A549 (cell line): Measurements from ENCODE around the gene RPS10. TPM values are rescaled to one million over a fixed set of nuclear protein-coding genes. Genes with fewer than 3 reads are reported as not detected.
A peak's percentile ranks its signal among the peaks of the same experiment; 100 is the strongest.

Experiments
- ATAC-seq, 2 experiments: fragments of 200-7000 bp in 1 of 2; fragments of >200 bp in 1 of 2; cut with Nextera tagmentation in 1 of 2; cut with Tn5 transposase in 1 of 2; 3 replicates each; pipeline versions ENCODE4 v1.8.0 to v1.9.1; 2018 to 2020; ENCODE audit warnings: mild to moderate bottlenecking in 1 of 2, moderate library complexity in 1 of 2
- CTCF ChIA-PET: fragments of 300-600 bp; sonication (Branson Sonifier 250); formaldehyde crosslinking; extraction: SDS; loops from one replicate; lab custom pipeline; 2021; ENCODE audit warnings: antibody characterized with exemption, inconsistent platforms; lab: Yijun Ruan, JAX
- POLR2A ChIA-PET: fragments of 350-600 bp; formaldehyde crosslinking; extraction: SDS; loops from one replicate; lab custom pipeline; 2021; ENCODE audit warnings: antibody characterized with exemption, inconsistent platforms; lab: Yijun Ruan, JAX
- DNase-seq, 2 experiments: peaks; one replicate each; pipeline versions ENCODE4 v3.0.0 to v3.0.0-alpha.2; 2011 to 2016; ENCODE audit warnings: low read depth in 1 of 2, low spot score in 1 of 2
- FAIRE-seq: peaks from 2 replicates; lab custom pipeline; 2011; peaks lifted over from hg19 to GRCh38; lab: Jason Lieb, UNC
- H3K27ac ChIP-seq, 2 experiments: fragments of >200 bp; sonication (Bioruptor Twin); formaldehyde crosslinking; 3 replicates each; pipeline ENCODE4 v1.5.1; 2016 to 2017
- H3K4me1 ChIP-seq: fragments of >200 bp; sonication (Bioruptor Twin); formaldehyde crosslinking; 3 replicates; pipeline ENCODE4 v1.6.1; 2016
- H3K4me2 ChIP-seq: fragments of >200 bp; sonication (Bioruptor Twin); formaldehyde crosslinking; 3 replicates; pipeline ENCODE4 v1.6.1; 2016
- H3K4me3 ChIP-seq: fragments of >200 bp; sonication (Bioruptor Twin); formaldehyde crosslinking; 3 replicates; pipeline ENCODE4 v1.5.1; 2016
- H3K9me3 ChIP-seq: fragments of >200 bp; sonication (Bioruptor Twin); formaldehyde crosslinking; 3 replicates; pipeline ENCODE4 v1.6.1; 2016
- CBX8 ChIP-seq: fragments of 200-600 bp; sonication (generic); IDR thresholded peaks from 2 replicates; pipeline ENCODE4 v1.6.1; 2016
- ESRRA ChIP-seq: fragments of 150-350 bp; IDR thresholded peaks from 2 replicates; pipeline ENCODE4 v1.6.1; 2014; ENCODE audit warnings: mild to moderate bottlenecking, low read length, borderline replicate concordance
- FOXS1 ChIP-seq: fragments of 250-450 bp; sonication (Bioruptor Pico); IDR thresholded peaks from 2 replicates; pipeline ENCODE4 v1.5.0; 2020; ENCODE audit warnings: mild to moderate bottlenecking, moderate library complexity
- GATA3 ChIP-seq: IDR thresholded peaks from 2 replicates; pipeline ENCODE4 v1.6.1; 2012; ENCODE audit warnings: borderline replicate concordance
- HOXB13 ChIP-seq: fragments of 250-450 bp; sonication (Bioruptor Pico); IDR thresholded peaks from 2 replicates; pipeline ENCODE4 v1.5.0; 2020; ENCODE audit warnings: low read depth, mild to moderate bottlenecking, moderate library complexity
- JUNB ChIP-seq: fragments of >200 bp; sonication (Bioruptor Twin); formaldehyde crosslinking; IDR thresholded peaks from 2 replicates; pipeline ENCODE4 v1.6.1; 2016
- MYC ChIP-seq: IDR thresholded peaks from 2 replicates; pipeline ENCODE4 v1.6.1; 2012; ENCODE audit warnings: mild to moderate bottlenecking, inconsistent platforms, low read length, improper control_type of control experiment, borderline replicate concordance
- NPAS2 ChIP-seq: fragments of 250-450 bp; sonication (Bioruptor Pico); IDR thresholded peaks from 2 replicates; pipeline ENCODE4 v1.8.0; 2022; ENCODE audit warnings: mild to moderate bottlenecking, moderate library complexity, borderline replicate concordance
- PHF8 ChIP-seq: fragments of 200-600 bp; sonication (generic); IDR thresholded peaks from 2 replicates; pipeline ENCODE4 v1.6.1; 2016; ENCODE audit warnings: low read depth, mild to moderate bottlenecking, antibody characterized with exemption, moderate library complexity, borderline replicate concordance
- RAD21 ChIP-seq, 2 experiments: fragments of >200 bp in 1 of 2; sonication (Bioruptor Twin) in 1 of 2; formaldehyde crosslinking in 1 of 2; IDR thresholded peaks in 1 of 2; conservative IDR thresholded peaks in 1 of 2; 2 replicates in 1 of 2; 3 replicates in 1 of 2; pipeline ENCODE4 v1.6.1; 2012 to 2018; ENCODE audit warnings: inconsistent platforms in 1 of 2
- RNF2 ChIP-seq: fragments of 200-600 bp; sonication (generic); IDR thresholded peaks from 2 replicates; pipeline ENCODE4 v1.6.1; 2016; ENCODE audit warnings: low read depth, mild to moderate bottlenecking, antibody characterized with exemption, moderate library complexity, borderline replicate concordance
- SMC3 ChIP-seq: fragments of >200 bp; sonication (Bioruptor Twin); formaldehyde crosslinking; IDR thresholded peaks from 3 replicates; pipeline ENCODE4 v1.6.1; 2018; ENCODE audit warnings: inconsistent platforms
- WGBS: methylation state at CpG from one replicate; pipeline ENCODE4 v1.1.6; 2017; ENCODE audit errors: missing lambda C conversion rate; 5-methylcytosine and 5-hydroxymethylcytosine counted together
- polyA plus RNA-seq, 4 experiments: library from polyadenylated mRNA; depleted of rRNA in 3 of 4; stranded (reverse); fragments of >200 nt; fragmentation: RNase III in 1 of 4; extraction: RNeasy Plus Mini Kit Qiagen cat#74134 plus additional on column Dnase treatment in 1 of 4; gene quantifications; 2 replicates in 3 of 4; 3 replicates in 1 of 4; pipeline ENCODE4 v1.2.3, GENCODE V29; 2011 to 2017
- TF ChIP-seq, protein P1 (sequence below): IDR thresholded peaks from 2 replicates; pipeline ENCODE4 v1.6.1; 2012
- TF ChIP-seq, protein P2 (sequence below): fragments of >200 bp; sonication (Bioruptor Twin); formaldehyde crosslinking; IDR thresholded peaks from 2 replicates; pipeline ENCODE4 v1.6.1; 2016
- TF ChIP-seq, protein P3 (sequence below): IDR thresholded peaks from 2 replicates; pipeline ENCODE4 v1.6.1; 2012; ENCODE audit warnings: low read depth, borderline replicate concordance
- TF ChIP-seq, protein P4 (sequence below): fragments of >200 bp; sonication (Bioruptor Twin); formaldehyde crosslinking; IDR thresholded peaks from 3 replicates; pipeline ENCODE4 v1.5.1; 2016

The RPS10 gene
- polyA plus RNA-seq, 2 of the 4 experiments (the other 2 are of a cell fraction), result 1,532 to 1,783 TPM

DNA sequence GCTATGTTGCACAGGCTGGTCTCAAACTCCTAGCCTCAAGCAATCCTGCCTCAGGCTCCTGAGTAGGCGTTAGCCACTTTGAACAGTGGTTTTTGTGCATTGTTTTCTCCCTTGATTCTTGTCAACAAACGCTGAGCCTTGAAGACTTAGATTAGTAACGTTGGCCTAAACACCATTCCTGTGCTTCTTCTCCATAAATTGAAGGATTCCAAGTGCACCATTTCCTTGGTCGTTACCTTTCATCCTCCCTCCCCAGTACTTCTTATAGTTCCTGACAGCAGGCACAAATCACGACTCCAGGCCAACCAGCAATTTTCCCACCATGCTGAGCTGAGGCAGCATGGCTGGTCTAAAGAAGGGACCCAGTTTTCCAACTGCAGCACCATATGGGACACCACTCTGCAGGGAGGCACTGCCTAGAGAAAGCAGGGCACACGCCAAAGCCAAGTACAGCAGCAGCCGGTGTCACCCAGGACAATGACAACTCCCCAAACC, 8.9 kb downstream of the RPS10 start:
- ATAC-seq, result no peak
- FAIRE-seq, result no peak
- TF ChIP-seq, protein P1, sequence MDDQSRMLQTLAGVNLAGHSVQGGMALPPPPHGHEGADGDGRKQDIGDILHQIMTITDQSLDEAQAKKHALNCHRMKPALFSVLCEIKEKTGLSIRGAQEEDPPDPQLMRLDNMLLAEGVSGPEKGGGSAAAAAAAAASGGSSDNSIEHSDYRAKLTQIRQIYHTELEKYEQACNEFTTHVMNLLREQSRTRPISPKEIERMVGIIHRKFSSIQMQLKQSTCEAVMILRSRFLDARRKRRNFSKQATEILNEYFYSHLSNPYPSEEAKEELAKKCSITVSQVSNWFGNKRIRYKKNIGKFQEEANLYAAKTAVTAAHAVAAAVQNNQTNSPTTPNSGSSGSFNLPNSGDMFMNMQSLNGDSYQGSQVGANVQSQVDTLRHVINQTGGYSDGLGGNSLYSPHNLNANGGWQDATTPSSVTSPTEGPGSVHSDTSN, result no peak
- no peak for TF ChIP-seq CBX8
- no peak for TF ChIP-seq GATA3
- TF ChIP-seq, protein P2, sequence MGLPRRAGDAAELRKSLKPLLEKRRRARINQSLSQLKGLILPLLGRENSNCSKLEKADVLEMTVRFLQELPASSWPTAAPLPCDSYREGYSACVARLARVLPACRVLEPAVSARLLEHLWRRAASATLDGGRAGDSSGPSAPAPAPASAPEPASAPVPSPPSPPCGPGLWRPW, result no peak
- TF ChIP-seq, protein P3, sequence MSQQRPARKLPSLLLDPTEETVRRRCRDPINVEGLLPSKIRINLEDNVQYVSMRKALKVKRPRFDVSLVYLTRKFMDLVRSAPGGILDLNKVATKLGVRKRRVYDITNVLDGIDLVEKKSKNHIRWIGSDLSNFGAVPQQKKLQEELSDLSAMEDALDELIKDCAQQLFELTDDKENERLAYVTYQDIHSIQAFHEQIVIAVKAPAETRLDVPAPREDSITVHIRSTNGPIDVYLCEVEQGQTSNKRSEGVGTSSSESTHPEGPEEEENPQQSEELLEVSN, result no peak
- no peak for TF ChIP-seq JUNB
- TF ChIP-seq RNF2, result no peak
- TF ChIP-seq, all 56 proteins: peak for 0
- WGBS, result 80% methylated on average over 7 of the region's 7 CpGs
- Histone ChIP-seq H3K27ac (no peak overlapping the region), H3K9me3 (no peaks in the 10 kb centered on the region), H3K4me1 (peaks cover 32% of the 10 kb centered on the region; the same call in 2 of the 3 replicates), H3K4me2 (no peak overlapping the region), H3K4me3 (no peak overlapping the region)
- ChIA-PET CTCF (interaction anchor here (0.6 to 4.2 kb wide), 5 partner anchors 7 to 723 kb away, joined by 4 to 36 read pairs (median 13); no protein-coding TSS in a partner anchor), POLR2A (interaction anchor here (1.5 to 3.4 kb wide), 3 partner anchors 9 to 180 kb away, joined by 8 to 22 read pairs (median 12); partner anchors contain the start of genes HMGA1, RPS10 and SMIM29)
- no peak for DNase-seq

DNA sequence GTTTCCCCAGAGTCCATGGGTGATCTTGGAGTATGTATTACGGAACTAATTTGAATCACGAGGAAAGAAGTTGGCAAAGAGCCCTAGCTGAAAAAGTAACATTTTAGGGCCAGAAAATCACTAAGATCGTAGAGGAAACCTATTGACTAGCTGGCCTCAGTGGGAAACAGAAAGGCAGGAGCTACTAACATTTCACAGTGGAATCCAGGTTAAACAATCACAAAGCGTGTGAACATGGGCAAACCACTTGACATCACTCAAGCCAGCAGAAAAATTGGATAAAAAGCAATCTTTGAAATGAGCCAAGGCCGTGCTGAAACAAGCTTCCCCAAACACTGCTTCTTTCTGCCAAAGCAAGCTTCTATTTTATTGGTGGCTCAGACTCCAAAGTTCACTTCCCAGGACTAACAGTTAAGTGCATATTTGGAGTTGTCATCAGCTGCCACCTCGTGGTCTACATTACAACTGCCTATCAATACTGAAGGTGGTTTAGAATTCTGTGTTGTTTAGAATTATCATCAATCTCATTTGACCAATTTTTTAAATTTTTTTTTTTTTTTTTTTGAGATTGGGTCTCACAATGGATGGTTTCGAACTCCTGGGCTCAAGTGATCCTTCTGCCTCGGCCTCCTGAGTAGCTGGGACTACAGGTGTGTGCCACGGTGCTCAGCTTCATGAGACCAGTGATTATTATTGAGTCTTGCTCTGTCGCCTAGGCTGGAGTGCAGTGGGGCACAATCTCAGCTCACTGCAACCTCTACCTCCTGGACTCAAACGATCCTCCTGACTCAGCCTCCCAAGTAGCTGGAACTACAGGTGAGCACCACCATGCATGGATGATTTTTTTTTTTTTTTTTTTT, 10.6 kb downstream of the RPS10 start:
- peak; percentile 81 to 87 for ATAC-seq

DNA sequence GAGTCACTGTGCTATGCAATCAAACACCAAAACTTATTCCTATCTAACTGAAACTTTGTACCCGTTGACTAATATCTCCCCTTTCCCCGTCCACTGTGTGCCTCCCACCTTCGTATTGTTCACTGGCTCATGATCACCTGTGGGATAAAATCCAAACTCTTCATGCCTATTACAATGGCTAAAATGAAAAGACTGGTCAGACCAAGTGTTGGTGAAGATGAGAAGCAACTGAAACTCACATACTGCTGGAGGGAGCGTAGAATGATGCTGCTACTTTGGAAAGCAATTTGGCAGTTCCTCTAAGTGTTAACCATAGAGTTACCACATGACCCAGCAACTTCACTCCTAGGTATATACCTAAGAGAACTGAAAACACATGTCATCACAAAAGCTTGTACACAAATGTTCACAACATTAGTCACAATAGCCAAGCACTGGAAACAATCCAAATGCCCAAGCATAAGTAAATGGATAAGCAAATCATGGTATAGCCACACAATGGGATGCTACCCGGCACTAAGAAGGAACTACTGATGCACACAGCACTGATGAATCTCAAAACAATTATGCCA, 13.1 kb downstream of the RPS10 start:
- Histone ChIP-seq H3K4me2 (no peak overlapping the region), H3K27ac (no peak overlapping the region), H3K4me1 (peaks cover 24% of the 10 kb centered on the region), H3K9me3 (no peaks in the 10 kb centered on the region), H3K4me3 (no peak overlapping the region)
- POLR2A ChIA-PET, result no interaction called here
- FAIRE-seq (no peak), DNase-seq (no peak), ATAC-seq (no peak)
- CTCF ChIA-PET, result interaction anchor here (4.2 kb wide), 1 partner anchor 250 kb away, joined by 25 read pairs; no protein-coding TSS in a partner anchor
- WGBS, result 82% methylated on average over 5 of the region's 5 CpGs
- TF ChIP-seq MYC, result no peak
- TF ChIP-seq CBX8, result no peak
- TF ChIP-seq NPAS2 (CRISPR knock-in tag), result no peak
- TF ChIP-seq, protein P4, sequence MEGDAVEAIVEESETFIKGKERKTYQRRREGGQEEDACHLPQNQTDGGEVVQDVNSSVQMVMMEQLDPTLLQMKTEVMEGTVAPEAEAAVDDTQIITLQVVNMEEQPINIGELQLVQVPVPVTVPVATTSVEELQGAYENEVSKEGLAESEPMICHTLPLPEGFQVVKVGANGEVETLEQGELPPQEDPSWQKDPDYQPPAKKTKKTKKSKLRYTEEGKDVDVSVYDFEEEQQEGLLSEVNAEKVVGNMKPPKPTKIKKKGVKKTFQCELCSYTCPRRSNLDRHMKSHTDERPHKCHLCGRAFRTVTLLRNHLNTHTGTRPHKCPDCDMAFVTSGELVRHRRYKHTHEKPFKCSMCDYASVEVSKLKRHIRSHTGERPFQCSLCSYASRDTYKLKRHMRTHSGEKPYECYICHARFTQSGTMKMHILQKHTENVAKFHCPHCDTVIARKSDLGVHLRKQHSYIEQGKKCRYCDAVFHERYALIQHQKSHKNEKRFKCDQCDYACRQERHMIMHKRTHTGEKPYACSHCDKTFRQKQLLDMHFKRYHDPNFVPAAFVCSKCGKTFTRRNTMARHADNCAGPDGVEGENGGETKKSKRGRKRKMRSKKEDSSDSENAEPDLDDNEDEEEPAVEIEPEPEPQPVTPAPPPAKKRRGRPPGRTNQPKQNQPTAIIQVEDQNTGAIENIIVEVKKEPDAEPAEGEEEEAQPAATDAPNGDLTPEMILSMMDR, result no peak
- no peak for TF ChIP-seq PHF8
- TF ChIP-seq FOXS1, result no peak
- TF ChIP-seq ESRRA, result no peak

More for the DNA sequence above, 10.6 kb downstream of the RPS10 start:
- TF ChIP-seq, protein P4, result peak; percentile 58
- TF ChIP-seq, protein P1, result no peak
- TF ChIP-seq RAD21 (conservative IDR thresholded peaks at IDR 0.05 in 1 of 2, IDR thresholded peaks at IDR 0.05 in 1 of 2) (peak; percentile 60 to 64), SMC3 (peak; percentile 75), HOXB13 (CRISPR knock-in tag) (no peak)
- H3K4me3 ChIP-seq, result no peak overlapping the region
- 64% methylated on average over 11 of the region's 11 CpGs for WGBS
- ChIA-PET CTCF (interaction anchor here (0.6 to 4.2 kb wide), 40 partner anchors 9 to 894 kb away, joined by 3 to 37 read pairs (median 4); partner anchors contain the start of genes HMGA1, NUDT3, RPS10 and SMIM29), POLR2A (interaction anchor here (1.4 to 3.4 kb wide), 5 partner anchors 11 to 219 kb away, joined by 4 to 22 read pairs (median 8); partner anchors contain the start of genes HMGA1, RPS10 and SMIM29)
- H3K4me1 ChIP-seq, result peaks cover 28% of the 10 kb centered on the region; the same call in 2 of the 3 replicates
- FAIRE-seq (no peak), DNase-seq (peak in 1 of 2 experiments; percentile 76)
- H3K9me3 ChIP-seq, result no peaks in the 10 kb centered on the region
- no peak overlapping the region for H3K4me2 ChIP-seq
- H3K27ac ChIP-seq, result peak overlapping the region in 1 of 2 experiments; percentile 35; a peak in 1 of 6 replicates
